ENCODE results near the gene FMN1.
A peak's percentile ranks its signal among the peaks of the same experiment; 100 is the strongest.
"Not testable (repeated sequence)": the region's sequence is repeated elsewhere in the genome, so short reads cannot be mapped to it uniquely, and the experiment has no call there.

Gene FMN1

GRCh38 chr15:33086500-33087121 is 107.9 kb downstream of the FMN1 start:
- DNase-seq = peak; percentile 2

DNA sequence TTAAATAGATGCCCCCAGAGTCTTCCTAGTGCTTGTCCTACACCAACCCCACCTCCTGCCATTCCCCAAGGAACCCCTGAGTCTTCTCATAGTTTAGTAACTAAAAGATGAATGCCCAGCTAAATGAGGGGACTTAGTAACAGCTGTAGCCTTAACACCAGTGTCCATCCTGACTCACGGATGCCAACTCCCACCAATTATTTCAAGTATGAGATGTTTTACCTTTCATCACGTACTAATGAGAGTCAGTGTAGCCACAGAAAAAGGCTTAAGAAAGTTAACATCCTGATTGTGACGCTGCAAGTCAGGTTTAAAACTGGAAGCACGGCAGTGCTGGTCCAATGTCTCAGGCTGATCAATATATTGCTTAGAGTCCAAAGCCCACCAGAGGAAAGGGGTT is 109.9 kb downstream of the FMN1 start:
- DNase-seq = no peak

- DNase-seq = no peak
These were observed 111.1 kb downstream of the FMN1 start for GRCh38 chr15:33083232-33084081.

- DNase-seq = no peak
These were observed 114.5 kb downstream of the FMN1 start for GRCh38 chr15:33080006-33080405.

DNA sequence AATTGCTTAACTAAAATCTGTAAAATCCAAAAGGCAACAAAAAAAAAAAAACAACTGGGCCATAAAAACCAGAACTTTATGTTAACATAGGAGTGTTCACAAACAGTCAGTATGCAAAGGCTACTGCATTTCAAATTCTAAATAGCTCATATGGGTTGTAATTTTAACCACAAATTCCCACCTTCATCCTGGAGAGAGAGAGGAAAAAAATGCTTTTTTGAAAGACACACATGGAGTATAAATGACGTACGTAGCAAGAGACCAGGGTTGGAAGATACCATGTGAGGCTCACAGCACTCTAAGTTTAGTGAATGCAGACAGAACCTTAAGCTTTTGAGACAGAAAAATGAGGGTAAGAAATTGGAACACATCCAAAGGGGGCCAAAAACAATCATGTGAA is 115.9 kb downstream of the FMN1 start:
- no peak for DNase-seq

DNA sequence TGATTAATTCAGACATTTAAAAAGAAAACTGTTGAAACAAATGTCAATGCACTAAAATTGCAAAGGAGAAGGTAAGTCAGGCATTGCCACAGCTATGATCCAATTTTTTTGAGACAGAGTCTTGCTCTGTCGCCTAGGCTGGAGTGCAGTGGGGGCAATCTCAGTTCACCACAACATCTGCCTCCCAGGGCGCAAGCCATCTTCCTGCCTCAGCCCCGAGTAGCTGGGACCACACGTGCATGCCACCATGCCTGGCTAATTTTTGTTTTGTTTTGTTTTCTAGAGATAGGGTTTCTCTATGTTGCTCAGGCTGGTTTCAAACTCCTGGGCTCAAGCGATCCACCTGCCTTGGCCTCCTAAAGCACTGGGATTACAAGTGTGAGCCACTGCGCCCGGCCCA is 117.6 kb downstream of the FMN1 start:
- no peak for DNase-seq

- DNase-seq = no peak
These were observed 119.6 kb downstream of the FMN1 start for GRCh38 chr15:33074942-33075341.

DNA sequence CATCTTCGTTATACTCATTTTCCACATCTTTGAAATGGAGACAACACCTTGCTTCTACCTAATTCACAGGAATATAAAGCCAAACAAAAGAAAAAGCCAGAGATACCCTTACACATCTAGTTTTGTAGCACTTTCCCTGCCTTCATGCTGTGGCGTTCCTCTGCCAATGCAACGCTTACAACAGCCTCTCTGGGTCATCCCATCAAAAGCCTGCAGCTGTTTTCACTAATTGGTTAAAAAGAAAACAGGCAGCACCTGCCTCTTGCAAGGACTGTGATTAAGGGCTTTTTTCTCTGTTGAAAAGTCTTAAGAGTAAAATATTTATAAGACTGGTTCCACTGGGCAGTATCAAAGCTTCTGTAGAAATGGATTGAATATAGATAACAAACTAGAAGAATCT is 120.3 kb downstream of the FMN1 start:
- no peak for DNase-seq

DNA sequence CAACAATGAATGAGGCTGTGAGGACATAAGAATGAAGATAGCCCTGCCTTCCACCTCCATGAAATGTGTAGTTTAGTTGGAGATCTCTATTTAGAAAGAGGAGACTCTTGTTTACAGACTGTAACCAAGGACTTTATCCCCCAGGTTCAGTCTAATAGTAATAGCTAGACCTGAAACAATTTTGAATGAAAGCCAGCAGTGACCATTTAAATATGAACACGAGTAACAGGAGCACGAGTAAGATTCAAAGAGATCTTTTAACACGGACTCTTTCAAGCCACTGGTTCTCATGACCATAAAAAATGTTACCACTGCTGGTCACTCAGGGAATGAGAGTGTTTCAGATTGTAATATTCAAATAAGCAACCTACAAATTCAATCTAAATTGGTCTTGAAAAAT is 123.1 kb downstream of the FMN1 start:
- no peak for DNase-seq

- not testable (repeated sequence) for DNase-seq
These were observed 124.6 kb downstream of the FMN1 start for GRCh38 chr15:33069903-33070302.

DNA sequence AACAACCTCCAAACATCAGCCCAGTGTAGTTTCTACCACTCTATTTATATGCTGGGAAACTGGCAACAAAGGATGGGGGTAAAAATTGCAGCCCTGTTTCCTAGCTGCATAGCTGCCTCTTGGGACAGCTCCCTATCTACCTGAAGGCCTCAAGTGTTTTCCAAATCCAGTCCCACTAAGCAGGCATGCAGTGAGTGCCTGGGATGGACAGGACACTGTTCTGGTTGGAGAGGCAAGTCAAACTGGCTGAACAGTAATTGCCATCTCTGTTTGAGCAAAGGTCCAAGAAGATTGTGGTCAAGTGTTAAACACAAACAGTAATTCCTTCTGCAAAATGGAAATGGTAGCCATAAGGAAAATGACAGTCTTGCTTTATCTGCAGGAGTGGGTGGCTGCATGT is 125.4 kb downstream of the FMN1 start:
- DNase-seq = no peak

- no peak for DNase-seq
These were observed 126.0 kb downstream of the FMN1 start for GRCh38 chr15:33068511-33068990.

DNA sequence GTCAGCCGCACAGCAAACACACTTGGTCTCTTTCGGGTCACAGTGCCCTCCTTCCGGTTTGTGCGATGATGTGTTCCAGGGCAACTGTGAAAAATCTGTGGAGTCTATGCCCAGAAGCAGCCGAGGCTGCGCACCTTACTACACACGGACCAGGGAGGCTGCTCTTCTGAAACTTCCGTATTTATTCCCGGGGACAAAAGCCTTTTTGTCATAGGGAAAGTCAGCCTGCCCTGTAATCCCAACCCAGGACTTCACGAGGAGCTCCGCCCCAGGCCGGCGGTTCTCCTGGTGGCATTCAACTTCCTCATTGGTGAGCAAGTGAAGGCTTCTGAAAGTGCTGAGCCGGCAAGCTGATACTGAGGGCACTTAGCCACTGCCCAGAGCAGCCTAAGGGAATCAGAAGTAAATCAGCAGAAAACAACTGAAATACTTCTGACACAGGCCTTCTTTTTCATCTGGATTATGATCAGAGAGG is 126.5 kb downstream of the FMN1 start:
- no peak for DNase-seq

DNA sequence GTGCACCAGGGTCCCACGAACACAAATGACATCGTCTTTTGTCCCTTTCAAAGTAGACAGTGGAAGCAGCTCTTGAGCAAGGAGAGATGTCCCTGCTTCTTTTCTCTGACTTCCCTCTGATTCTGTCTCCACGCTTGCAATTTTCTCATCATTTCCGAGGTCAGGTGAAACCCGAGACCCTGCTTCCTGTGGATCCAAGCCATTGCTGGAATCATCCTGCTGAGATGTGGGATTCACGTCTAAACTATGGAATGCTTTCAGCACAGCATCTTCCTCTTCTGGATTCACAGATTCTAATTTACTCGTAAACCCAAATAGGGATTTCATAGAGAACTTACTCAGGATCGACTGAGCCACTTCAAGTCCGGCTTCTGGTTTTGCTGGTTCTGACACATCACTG is 127.1 kb downstream of the FMN1 start:
- DNase-seq = no peak

DNA sequence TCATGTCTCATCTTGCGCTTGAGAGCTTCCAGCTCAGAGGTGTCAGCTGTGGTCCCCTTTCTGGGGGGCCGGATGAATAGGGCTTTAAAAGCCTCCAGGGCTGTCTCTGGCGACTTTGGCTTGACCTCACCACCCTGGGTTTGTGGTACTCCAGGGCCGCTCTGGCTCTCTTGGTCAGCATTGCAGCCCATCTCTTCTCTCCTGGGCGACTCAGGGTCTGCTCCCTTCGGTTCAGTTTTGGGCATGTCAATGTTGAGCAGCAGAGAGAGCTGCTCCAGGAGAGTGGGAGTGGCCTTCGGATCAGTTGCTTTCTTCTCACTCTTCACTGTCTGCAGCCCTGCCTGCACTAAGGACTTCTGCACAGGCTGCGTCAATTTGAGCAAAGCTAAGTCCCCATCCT is 127.9 kb downstream of the FMN1 start:
- no peak for DNase-seq

GRCh38 chr15:33064878-33065277 is 129.6 kb downstream of the FMN1 start:
- DNase-seq = no peak

GRCh38 chr15:33059184-33059583 is 135.3 kb downstream of the FMN1 start:
- no peak for DNase-seq

DNA sequence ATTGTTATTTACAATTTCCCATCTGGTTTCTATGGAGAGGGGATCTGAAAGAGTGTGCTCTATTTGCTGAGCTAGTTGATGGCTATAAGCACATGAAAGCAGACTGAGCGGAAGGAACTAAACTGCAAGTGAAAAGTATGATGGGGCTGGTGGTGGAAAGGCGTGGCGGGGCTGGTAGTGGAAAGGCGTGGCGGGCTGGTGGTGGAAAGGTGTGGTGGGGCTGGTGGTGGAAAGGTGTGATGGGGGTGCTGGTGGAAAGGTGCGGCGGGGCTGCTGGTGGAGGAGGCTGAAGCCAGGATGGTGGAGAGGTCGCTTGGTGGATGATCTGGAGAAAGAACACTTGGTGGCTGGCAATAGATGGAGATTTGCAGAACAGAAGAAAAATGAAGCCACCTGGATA is 136.7 kb downstream of the FMN1 start:
- no peak for DNase-seq

DNA sequence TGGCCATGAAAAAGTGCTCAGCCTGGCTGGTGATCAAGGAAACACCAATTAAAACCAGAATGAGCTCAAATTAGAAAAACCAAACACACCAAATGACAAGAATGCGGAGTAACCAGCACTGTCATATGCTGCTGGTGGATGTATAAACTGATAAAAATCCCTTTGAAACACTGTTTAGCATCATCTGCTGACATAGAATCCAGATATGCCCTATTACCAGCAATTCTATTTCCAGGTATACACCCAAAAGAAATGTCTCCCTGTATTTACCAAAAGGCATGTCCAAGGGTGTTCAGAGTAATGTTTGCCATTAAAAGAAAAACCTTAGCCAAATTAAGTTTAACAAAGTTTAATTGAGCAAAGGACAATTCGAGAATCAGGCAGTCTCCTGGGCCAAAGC is 138.6 kb downstream of the FMN1 start:
- DNase-seq = no peak

DNA sequence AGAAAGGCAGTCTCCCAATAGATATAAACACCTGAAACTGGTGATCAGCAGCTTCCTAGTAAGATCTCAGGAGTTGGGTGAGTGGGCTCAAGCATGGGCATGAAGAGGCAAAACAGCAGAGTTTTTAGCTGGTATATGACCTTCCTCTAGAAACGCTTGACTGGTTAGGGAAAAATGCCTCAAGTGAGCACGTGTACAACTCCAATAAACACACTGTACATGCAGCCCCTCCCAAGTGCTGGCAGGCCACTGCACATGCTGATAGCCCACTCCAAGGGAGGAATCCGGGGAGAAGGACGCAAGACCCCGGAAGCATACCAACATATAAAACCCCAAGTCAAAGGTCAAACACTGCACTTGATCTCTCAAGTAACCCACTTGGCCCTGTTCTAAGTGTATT is 143.0 kb downstream of the FMN1 start:
- no peak for DNase-seq

GRCh38 chr15:33048255-33048654 is 146.3 kb downstream of the FMN1 start:
- no peak for DNase-seq

DNA sequence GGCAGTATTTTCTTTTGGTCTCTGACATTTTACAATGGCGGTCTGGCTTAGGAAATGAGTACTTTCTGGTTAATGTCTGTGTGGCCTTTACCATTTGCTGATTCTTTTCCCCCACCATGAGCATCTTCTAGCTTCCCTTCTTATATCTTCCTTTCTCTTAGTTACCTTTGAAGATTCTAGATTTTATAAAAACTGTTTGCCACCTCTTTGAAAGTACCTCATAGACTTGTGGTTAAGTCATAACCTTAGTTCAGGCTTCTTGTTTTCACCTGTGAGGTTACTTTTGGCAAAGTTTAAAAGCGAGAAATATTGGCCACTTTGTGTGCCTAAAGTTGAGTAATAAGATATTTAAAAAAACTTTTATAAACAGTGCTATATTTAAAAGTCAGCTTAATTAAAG is 147.4 kb downstream of the FMN1 start:
- DNase-seq = no peak

- DNase-seq = no peak
These were observed 148.2 kb downstream of the FMN1 start for GRCh38 chr15:33046329-33046728.

GRCh38 chr15:33045066-33045810 is 149.3 kb downstream of the FMN1 start:
- DNase-seq = no peak

Measured in NCI-H146 (cell line).